Sigmoid colon (tissue), 4 donors: ENCODE data around the gene PRKN.

Source experiments
- CTCF ChIP-seq, 4 experiments: fragments of 450-650 bp in 3 of 4; fragments of 200-600 bp in 1 of 4; IDR thresholded peaks; one replicate each; pipeline ENCODE4 v1.5.1; 2016 to 2019; ENCODE audit warnings: antibody characterized with exemption in 4 of 4, mild to moderate bottlenecking in 3 of 4, moderate library complexity in 2 of 4
- EP300 ChIP-seq, 4 donors: sonication (generic); formaldehyde crosslinking; IDR thresholded peaks; one replicate each; pipeline ENCODE4 v1.6.1; 2017; ENCODE audit warnings: antibody characterized with exemption in 4 of 4
- POLR2A ChIP-seq, 2 donors: fragments of 450-650 bp; IDR thresholded peaks; one replicate each; pipeline ENCODE4 v1.6.1; 2016; ENCODE audit warnings: antibody characterized with exemption in 2 of 2, mild to moderate bottlenecking in 2 of 2, moderate library complexity in 2 of 2
- POLR2AphosphoS5 ChIP-seq, 4 donors: sonication (generic); formaldehyde crosslinking; IDR thresholded peaks; one replicate each; pipeline ENCODE4 v1.6.1; 2017; ENCODE audit warnings: antibody characterized with exemption in 4 of 4

GRCh38 chr6:162468326-162468725 lies 259.2 kb downstream of the PRKN start:
- TF ChIP-seq POLR2A (IDR thresholded peaks at IDR 0.05) (no peak), EP300 (IDR thresholded peaks at IDR 0.05) (no peak), CTCF (IDR thresholded peaks at IDR 0.05) (no peak), POLR2AphosphoS5 (IDR thresholded peaks at IDR 0.05) (no peak)
